HepG2 (cell line): Measurements from ENCODE around the gene WDR70.

ENCODE experiments used
- DNMT1 ChIP-seq: sonication (generic); formaldehyde crosslinking; IDR thresholded peaks from 2 replicates; pipeline ENCODE4 v1.5.1; 2020; ENCODE audit warnings: mild to moderate bottlenecking, missing genetic modification reagents
- RAD21 ChIP-seq: fragments of 450-650 bp; formaldehyde crosslinking; IDR thresholded peaks from 2 replicates; pipeline ENCODE4 v1.5.0; 2020; ENCODE audit warnings: mild to moderate bottlenecking
- ZNF782 ChIP-seq: sonication (generic); formaldehyde crosslinking; IDR thresholded peaks from 2 replicates; pipeline ENCODE4 v1.4.0; 2020; ENCODE audit warnings: missing genetic modification reagents, mild to moderate bottlenecking, borderline replicate concordance
- TF ChIP-seq, protein P1 (sequence below): sonication (generic); formaldehyde crosslinking; IDR thresholded peaks from 2 replicates; pipeline ENCODE4 v1.4.0; 2020; ENCODE audit warnings: missing genetic modification reagents

DNA sequence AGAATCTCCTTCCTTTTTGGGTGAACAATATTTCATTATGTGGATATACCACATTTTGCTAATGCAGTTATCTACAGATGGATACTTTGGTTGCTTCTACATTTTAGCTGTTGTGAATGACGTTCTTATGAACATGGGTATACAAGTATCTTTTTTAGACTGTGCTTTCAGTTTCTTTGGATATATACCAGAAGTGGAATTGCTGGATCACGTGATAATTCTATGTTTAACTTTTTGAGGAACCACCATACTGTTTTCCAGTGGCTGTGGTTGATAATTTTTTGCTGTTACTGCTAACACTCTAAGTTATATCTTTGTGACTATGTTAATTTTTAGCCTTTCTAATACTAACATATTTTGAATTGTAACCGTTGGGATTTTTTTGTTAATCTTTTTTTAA lies 12.5 kb downstream of the WDR70 start:
- TF ChIP-seq, protein P1, sequence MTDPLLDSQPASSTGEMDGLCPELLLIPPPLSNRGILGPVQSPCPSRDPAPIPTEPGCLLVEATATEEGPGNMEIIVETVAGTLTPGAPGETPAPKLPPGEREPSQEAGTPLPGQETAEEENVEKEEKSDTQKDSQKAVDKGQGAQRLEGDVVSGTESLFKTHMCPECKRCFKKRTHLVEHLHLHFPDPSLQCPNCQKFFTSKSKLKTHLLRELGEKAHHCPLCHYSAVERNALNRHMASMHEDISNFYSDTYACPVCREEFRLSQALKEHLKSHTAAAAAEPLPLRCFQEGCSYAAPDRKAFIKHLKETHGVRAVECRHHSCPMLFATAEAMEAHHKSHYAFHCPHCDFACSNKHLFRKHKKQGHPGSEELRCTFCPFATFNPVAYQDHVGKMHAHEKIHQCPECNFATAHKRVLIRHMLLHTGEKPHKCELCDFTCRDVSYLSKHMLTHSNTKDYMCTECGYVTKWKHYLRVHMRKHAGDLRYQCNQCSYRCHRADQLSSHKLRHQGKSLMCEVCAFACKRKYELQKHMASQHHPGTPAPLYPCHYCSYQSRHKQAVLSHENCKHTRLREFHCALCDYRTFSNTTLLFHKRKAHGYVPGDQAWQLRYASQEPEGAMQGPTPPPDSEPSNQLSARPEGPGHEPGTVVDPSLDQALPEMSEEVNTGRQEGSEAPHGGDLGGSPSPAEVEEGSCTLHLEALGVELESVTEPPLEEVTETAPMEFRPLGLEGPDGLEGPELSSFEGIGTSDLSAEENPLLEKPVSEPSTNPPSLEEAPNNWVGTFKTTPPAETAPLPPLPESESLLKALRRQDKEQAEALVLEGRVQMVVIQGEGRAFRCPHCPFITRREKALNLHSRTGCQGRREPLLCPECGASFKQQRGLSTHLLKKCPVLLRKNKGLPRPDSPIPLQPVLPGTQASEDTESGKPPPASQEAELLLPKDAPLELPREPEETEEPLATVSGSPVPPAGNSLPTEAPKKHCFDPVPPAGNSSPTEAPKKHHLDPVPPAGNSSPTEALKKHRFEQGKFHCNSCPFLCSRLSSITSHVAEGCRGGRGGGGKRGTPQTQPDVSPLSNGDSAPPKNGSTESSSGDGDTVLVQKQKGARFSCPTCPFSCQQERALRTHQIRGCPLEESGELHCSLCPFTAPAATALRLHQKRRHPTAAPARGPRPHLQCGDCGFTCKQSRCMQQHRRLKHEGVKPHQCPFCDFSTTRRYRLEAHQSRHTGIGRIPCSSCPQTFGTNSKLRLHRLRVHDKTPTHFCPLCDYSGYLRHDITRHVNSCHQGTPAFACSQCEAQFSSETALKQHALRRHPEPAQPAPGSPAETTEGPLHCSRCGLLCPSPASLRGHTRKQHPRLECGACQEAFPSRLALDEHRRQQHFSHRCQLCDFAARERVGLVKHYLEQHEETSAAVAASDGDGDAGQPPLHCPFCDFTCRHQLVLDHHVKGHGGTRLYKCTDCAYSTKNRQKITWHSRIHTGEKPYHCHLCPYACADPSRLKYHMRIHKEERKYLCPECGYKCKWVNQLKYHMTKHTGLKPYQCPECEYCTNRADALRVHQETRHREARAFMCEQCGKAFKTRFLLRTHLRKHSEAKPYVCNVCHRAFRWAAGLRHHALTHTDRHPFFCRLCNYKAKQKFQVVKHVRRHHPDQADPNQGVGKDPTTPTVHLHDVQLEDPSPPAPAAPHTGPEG (CRISPR knock-in tag): no peak
- no peak for TF ChIP-seq RAD21 (CRISPR knock-in tag)
- no peak for TF ChIP-seq ZNF782 (CRISPR knock-in tag)
- no peak for TF ChIP-seq DNMT1 (CRISPR knock-in tag)
